ENCODE results near the gene ZNF749. TPM values are rescaled to one million over a fixed set of nuclear protein-coding genes. Genes with fewer than 3 reads are reported as not detected.
A peak's percentile ranks its signal among the peaks of the same experiment; 100 is the strongest.

Gene ZNF749
- total RNA-seq (10 to 100 TPM in 2 of 4 donors, 1 to 10 TPM in 2; 5.1 to 11.9 (median 8.0) TPM), polyA plus RNA-seq (10 to 100 TPM in 2 of 3 donors, 1 to 10 TPM in 1; 6.7 to 22.4 (median 19.7) TPM)
- long read RNA-seq, donor 1, partial matches to known transcripts = 0 of 4 reads
- long read RNA-seq, donor 1, other reads (novel, unspliced or antisense) = 0 of 4 reads
- long read RNA-seq, donor 2, partial matches to known transcripts = 0 of 7 reads
- long read RNA-seq, donor 2, other reads (novel, unspliced or antisense) = 3 of 7 reads

- ATAC-seq (peak; percentile 100), DNase-seq (peak; percentile 97 to 98)
- WGBS, 3 donors = 0% methylated on average over 46 to 61 of the region's 61 CpGs
- Histone ChIP-seq H3K36me3 (ENCODE audit: insufficient read depth in 1 of 2, low read depth in 1 of 2) (peaks cover 2 to 16% of the 10 kb centered on the region in 2 donors), H3K9me3 (no peaks in the 10 kb centered on the region), H3K27me3 (ENCODE audit: insufficient read depth in 3 of 3, low read length in 2 of 3) (no peaks in the 10 kb centered on the region), H3K27ac (peak within 1 kb of the TSS; percentile 38), H3K4me3 (peak within 1 kb of the TSS; percentile 93), H3K4me1 (peaks cover 7% of the 10 kb centered on the region)
- intact Hi-C loops (cut with DNase I) = loop anchor here in 1 of 2 donors (10.0 kb wide), 1 partner anchor 49 kb away; the partner anchor contains the start of gene ZNF419
- no peak for TF ChIP-seq CTCF (IDR thresholded peaks at IDR 0.05)
Measured at GRCh38 chr19:57435062-57435978, at the start of gene ZNF749. TSS of gene ZNF749 (plus strand) at chr19:57435325. CDS start at chr19:57435579, 254 bp downstream.

GRCh38 chr19:57389194-57389729 lies 45.9 kb upstream of the ZNF749 start:
- H3K36me3 ChIP-seq (ENCODE audit: insufficient read depth in 1 of 2, low read depth in 1 of 2) = peaks cover 3 to 5% of the 10 kb centered on the region in 2 donors
- TF ChIP-seq CTCF (IDR thresholded peaks at IDR 0.05) = no peak
- intact Hi-C loops (cut with DNase I) = loop anchor here in 1 of 2 donors (2.0 kb wide), 1 partner anchor 22 kb away; no protein-coding TSS in a partner anchor
- H3K4me3 ChIP-seq = peak overlapping the region; percentile 90
- peak overlapping the region; percentile 93 for H3K27ac ChIP-seq
- peak in 1 of 4 donors; percentile 1 for ATAC-seq
- WGBS, 3 donors = 53 to 54% (median 54%) methylated on average over 11 of the region's 11 CpGs
- H3K27me3 ChIP-seq (ENCODE audit: insufficient read depth in 3 of 3, low read length in 2 of 3) = no peaks in the 10 kb centered on the region
- DNase-seq = no peak
- H3K4me1 ChIP-seq = peaks cover 7% of the 10 kb centered on the region
- H3K9me3 ChIP-seq = no peaks in the 10 kb centered on the region

- no peaks in the 10 kb centered on the region for H3K9me3 ChIP-seq
- 0 to 1% (median 1%) methylated on average over 50 of the region's 50 CpGs for WGBS, 3 donors
- peak within 1 kb of the TSS; percentile 90 for H3K4me3 ChIP-seq
- peaks cover 7% of the 10 kb centered on the region for H3K4me1 ChIP-seq
- peak; percentile 97 to 98 for DNase-seq
- TF ChIP-seq CTCF (IDR thresholded peaks at IDR 0.05) = peak; percentile 24
- peak within 1 kb of the TSS; percentile 93 for H3K27ac ChIP-seq
- no peaks in the 10 kb centered on the region for H3K27me3 ChIP-seq (ENCODE audit: insufficient read depth in 3 of 3, low read length in 2 of 3)
- intact Hi-C loops (cut with DNase I) = loop anchor here in 1 of 2 donors (2.0 kb wide), 1 partner anchor 23 kb away; no protein-coding TSS in a partner anchor
- H3K36me3 ChIP-seq (ENCODE audit: insufficient read depth in 1 of 2, low read depth in 1 of 2) = peaks cover 7 to 9% of the 10 kb centered on the region in 2 donors
- ATAC-seq = peak; percentile 99
Measured at GRCh38 chr19:57389730-57390598, 45.2 kb upstream of the ZNF749 start, which contains the start of gene ZNF548. TSS of gene ZNF548 (plus strand) at chr19:57389854. CDS start at chr19:57390100, 246 bp downstream.

- DNase-seq (no peak), ATAC-seq (peak in 1 of 4 donors; percentile 40)
- TF ChIP-seq CTCF (IDR thresholded peaks at IDR 0.05) = no peak
- 90 to 92% (median 90%) methylated on average over 5 of the region's 5 CpGs for WGBS, 3 donors
- H3K4me3 ChIP-seq = no peak overlapping the region
- intact Hi-C loops (cut with DNase I) = no loop called here
- peaks cover 36 to 62% of the 10 kb centered on the region in 2 donors for H3K36me3 ChIP-seq (ENCODE audit: insufficient read depth in 1 of 2, low read depth in 1 of 2)
- peaks cover 7% of the 10 kb centered on the region for H3K4me1 ChIP-seq
- H3K27me3 ChIP-seq (ENCODE audit: insufficient read depth in 3 of 3, low read length in 2 of 3) = no peaks in the 10 kb centered on the region
- no peak overlapping the region for H3K27ac ChIP-seq
- H3K9me3 ChIP-seq = peaks cover 24% of the 10 kb centered on the region
Measured at GRCh38 chr19:57395710-57396109, 39.4 kb upstream of the ZNF749 start.
